Measurements from ENCODE around the gene CLIC1.

- TF ChIP-seq CTCF (IDR thresholded peaks at IDR 0.05), result no peak
- TF ChIP-seq ZFX (IDR thresholded peaks at IDR 0.05; ENCODE audit: borderline replicate concordance), result no peak
Measured at GRCh38 chr6:31737315-31737990, 1.1 kb upstream of the CLIC1 start.

Data from 22Rv1 (cell line).